GM21367 (cell line): ENCODE measurements around the gene MMRN2.

Experiments used
- ATAC-seq: cut with Tn5 transposase; IDR thresholded peaks from one replicate; pipeline ENCODE4 v1.9.1; 2021; ENCODE audit not compliant: unreplicated experiment

Gene MMRN2

GRCh38 chr10:86888585-86889381 is 68.6 kb downstream of the MMRN2 start:
- peak; percentile 96 for ATAC-seq
